ENCODE measurements around the gene PPFIA1. TPM values are rescaled to one million over a fixed set of nuclear protein-coding genes. Genes with fewer than 3 reads are reported as not detected.

Gene PPFIA1
- total RNA-seq, 1 donor from 2014 or later: 29.3 TPM

DNA sequence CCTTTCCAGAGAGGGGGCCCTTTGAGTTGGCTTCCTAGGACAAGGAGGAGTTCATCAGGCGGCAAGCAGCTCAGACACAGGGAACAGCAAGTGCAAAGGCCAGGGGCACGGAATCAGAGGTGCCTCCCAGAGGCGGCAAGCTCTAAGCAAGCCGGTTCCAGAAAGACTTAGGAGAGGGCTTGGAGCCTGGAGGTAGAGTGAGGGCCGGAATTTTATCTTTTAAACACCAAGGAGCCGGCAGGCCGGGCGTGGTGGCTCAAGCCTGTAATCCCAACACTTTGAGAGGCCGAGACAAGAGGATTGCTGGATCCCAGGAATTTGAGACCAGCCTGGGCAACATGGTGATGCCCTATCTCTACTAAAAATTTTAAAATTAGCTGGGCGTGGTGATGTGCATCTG lies 40.8 kb upstream of the PPFIA1 start:
- DNase-seq (ENCODE audit: low spot score in 2 of 2): no peak

DNA sequence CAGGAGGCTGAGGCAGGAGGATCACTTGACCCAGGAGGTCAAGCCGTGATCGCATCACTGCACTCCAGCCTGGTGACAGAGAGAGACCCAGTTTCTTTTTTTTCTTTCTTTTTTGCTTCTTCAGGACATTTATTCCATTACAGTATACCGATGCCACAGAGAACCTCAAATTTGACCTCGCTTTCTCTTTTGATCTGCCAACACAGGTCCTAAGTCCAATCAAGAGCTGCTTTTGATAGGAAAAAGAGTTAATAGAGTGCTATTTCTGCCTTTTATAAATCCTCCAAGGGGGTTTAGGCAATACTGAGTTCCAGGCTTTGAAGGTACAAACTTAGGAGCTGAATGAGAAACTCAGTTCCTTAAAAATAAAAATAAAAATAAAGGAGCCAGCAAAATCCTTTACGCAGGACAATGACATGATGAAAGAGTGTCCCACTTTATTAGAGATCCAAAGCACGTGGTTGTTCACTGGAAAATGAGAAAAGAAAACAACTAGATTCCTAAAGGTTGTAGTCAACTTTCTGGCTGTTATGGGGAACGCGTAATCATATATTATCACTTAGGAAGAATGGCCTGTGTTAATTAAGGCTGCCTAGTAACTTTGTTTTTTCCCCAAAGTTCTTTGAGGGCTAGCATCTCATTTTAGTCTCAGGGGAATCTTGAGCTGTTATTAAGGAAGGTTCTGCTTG lies 40.2 kb upstream of the PPFIA1 start:
- intact Hi-C loops (cut with DNase I): no loop called here
- TF ChIP-seq, protein P1, sequence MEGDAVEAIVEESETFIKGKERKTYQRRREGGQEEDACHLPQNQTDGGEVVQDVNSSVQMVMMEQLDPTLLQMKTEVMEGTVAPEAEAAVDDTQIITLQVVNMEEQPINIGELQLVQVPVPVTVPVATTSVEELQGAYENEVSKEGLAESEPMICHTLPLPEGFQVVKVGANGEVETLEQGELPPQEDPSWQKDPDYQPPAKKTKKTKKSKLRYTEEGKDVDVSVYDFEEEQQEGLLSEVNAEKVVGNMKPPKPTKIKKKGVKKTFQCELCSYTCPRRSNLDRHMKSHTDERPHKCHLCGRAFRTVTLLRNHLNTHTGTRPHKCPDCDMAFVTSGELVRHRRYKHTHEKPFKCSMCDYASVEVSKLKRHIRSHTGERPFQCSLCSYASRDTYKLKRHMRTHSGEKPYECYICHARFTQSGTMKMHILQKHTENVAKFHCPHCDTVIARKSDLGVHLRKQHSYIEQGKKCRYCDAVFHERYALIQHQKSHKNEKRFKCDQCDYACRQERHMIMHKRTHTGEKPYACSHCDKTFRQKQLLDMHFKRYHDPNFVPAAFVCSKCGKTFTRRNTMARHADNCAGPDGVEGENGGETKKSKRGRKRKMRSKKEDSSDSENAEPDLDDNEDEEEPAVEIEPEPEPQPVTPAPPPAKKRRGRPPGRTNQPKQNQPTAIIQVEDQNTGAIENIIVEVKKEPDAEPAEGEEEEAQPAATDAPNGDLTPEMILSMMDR (IDR thresholded peaks at IDR 0.05): no peak
- Histone ChIP-seq H3K27ac (peak overlapping the region; percentile 70 to 76), H3K4me3 (peak overlapping the region in 1 of 2 donors; percentile 37), H3K27me3 (no peaks in the 10 kb centered on the region), H3K4me1 (peaks cover 2 to 11% of the 10 kb centered on the region in 2 donors), H3K9me3 (no peaks in the 10 kb centered on the region), H3K36me3 (no peaks in the 10 kb centered on the region)
- no peak for DNase-seq (ENCODE audit: low spot score in 2 of 2)

More for the DNA sequence above, 40.8 kb upstream of the PPFIA1 start:
- Histone ChIP-seq H3K4me3 (no peak overlapping the region), H3K9me3 (no peaks in the 10 kb centered on the region), H3K4me1 (peaks cover 2 to 11% of the 10 kb centered on the region in 2 donors), H3K27me3 (no peaks in the 10 kb centered on the region), H3K27ac (peak overlapping the region in 1 of 2 donors; percentile 30), H3K36me3 (no peaks in the 10 kb centered on the region)
- intact Hi-C loops (cut with DNase I): no loop called here
- TF ChIP-seq, protein P1 (IDR thresholded peaks at IDR 0.05): no peak

DNA sequence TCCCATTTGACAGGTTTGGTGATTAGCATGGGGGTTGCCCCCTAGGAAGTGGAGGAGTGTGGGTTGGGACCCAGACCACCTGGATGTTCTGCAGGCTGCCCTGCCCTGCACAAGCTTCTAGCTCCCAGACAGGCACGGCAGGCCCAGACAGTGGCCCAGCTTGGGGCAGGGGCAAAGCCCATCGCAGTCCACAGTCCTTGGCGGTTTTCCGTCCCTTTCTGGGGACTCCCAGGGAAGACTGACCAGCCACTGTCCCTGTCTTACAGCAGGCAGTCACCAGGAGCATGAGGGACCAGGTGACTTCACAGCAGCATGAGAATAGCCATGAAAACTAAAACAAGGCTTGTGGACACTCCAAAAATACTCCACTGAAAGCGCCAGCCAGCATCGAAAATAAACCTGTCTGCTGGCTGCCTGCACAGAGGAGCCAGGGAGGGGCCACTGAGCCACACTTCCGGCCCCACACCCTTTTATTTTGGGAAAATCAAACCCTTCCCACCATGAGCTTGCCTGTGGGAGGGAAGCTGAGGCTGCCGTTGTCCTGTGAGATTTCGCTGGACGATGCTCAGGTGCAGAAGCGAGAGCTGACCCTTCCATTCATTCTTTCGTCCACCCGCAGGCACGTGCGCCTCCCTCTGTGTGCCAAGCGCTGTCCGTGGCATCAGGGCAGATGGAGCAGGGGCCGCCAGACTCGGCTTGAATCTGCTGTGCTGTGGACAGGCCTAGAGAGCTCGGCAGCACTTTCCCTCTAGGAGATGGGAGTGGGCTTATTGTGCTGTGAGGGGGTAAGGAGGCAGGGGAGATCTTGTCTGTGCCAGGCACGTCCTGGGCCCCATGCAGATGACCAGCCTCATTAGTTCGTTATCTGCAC lies 39.4 kb upstream of the PPFIA1 start:
- no peaks in the 10 kb centered on the region for H3K9me3 ChIP-seq
- intact Hi-C loops (cut with DNase I): no loop called here
- peaks cover 2 to 11% of the 10 kb centered on the region in 2 donors for H3K4me1 ChIP-seq
- peak overlapping the region in 1 of 2 donors; percentile 37 for H3K4me3 ChIP-seq
- peak overlapping the region; percentile 70 to 76 for H3K27ac ChIP-seq
- TF ChIP-seq, protein P1 (IDR thresholded peaks at IDR 0.05): no peak
- DNase-seq (ENCODE audit: low spot score in 2 of 2): no peak
- no peaks in the 10 kb centered on the region for H3K27me3 ChIP-seq
- no peaks in the 10 kb centered on the region for H3K36me3 ChIP-seq

DNA sequence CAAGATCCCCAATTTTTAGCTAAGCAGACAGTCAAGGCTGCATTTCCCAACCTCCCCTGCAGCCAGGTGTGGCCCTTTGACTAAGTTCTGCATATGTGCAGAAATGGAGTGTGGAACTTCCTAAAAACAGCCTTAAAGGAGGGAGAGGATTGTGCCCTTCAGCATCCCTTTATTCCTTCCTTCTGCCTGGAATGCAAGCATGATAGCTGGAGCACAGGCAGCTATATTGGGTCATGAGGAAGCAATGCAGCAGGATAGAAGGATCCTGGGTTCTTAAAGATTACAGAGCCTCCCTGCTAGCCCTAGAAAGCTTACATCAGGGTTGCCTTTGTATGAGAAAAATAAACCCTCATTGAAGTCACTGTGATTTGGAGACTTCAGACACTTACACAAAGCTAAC lies 37.5 kb upstream of the PPFIA1 start:
- TF ChIP-seq, protein P1 (IDR thresholded peaks at IDR 0.05): no peak
- DNase-seq (ENCODE audit: low spot score in 2 of 2): no peak
- intact Hi-C loops (cut with DNase I): no loop called here

DNA sequence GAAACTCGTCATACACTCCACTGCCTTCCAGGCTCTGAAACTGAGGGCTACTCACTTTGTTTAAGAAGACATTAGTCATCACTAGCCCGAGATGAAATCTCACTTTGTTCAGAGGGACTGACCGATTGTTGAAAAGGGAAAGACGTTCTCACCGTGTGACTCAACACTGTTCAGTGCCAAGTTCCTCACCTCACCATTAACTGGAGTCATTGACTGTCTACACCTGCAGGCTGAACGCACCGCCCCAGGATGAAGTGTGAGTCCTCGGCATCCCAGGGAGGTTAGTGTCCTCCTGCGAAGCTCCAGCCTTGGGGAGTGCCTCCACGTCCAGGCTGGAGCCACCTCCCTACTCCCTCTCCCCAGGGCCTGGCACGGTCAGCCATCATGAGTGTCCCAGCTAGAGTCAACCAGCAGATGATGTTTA lies 37.0 kb upstream of the PPFIA1 start:
- TF ChIP-seq, protein P1 (IDR thresholded peaks at IDR 0.05): no peak
- intact Hi-C loops (cut with DNase I): no loop called here
- no peaks in the 10 kb centered on the region for H3K27me3 ChIP-seq

More for the DNA sequence above, 37.5 kb upstream of the PPFIA1 start:
- Histone ChIP-seq H3K9me3 (no peaks in the 10 kb centered on the region), H3K4me3 (no peak overlapping the region), H3K36me3 (no peaks in the 10 kb centered on the region), H3K27ac (no peak overlapping the region), H3K4me1 (peaks cover 2 to 11% of the 10 kb centered on the region in 2 donors), H3K27me3 (no peaks in the 10 kb centered on the region)

More for the DNA sequence above, 37.0 kb upstream of the PPFIA1 start:
- H3K4me3 ChIP-seq: no peak overlapping the region
- DNase-seq (ENCODE audit: low spot score in 2 of 2): no peak
- no peak overlapping the region for H3K27ac ChIP-seq
- H3K36me3 ChIP-seq: no peaks in the 10 kb centered on the region
- peaks cover 2 to 11% of the 10 kb centered on the region in 2 donors for H3K4me1 ChIP-seq
- no peaks in the 10 kb centered on the region for H3K9me3 ChIP-seq
